Left lung (tissue), 10 donors: ENCODE data around the gene TMEM106A. TPM values are rescaled to one million over a fixed set of nuclear protein-coding genes. Genes with fewer than 3 reads are reported as not detected.
"Not testable (repeated sequence)": the region's sequence is repeated elsewhere in the genome, so short reads cannot be mapped to it uniquely, and the experiment has no call there.

Source experiments
- ATAC-seq: fragments of 200-7000 bp; cut with Tn5 transposase; one replicate; pipeline ENCODE4 v1.9.1; 2020; ENCODE audit warnings: moderate library complexity
- DNase-seq, 4 donors: peaks; one replicate each; pipeline ENCODE4 v3.0.0-alpha.2; 2013 to 2020
- H3K27ac ChIP-seq, 2 donors: fragments of 200-600 bp; sonication (generic) in 1 of 2; one replicate each; pipeline versions ENCODE4 v1.5.0 to v1.8.0; 2020 to 2021
- H3K27me3 ChIP-seq, 2 donors: fragments of 200-600 bp; sonication (generic) in 1 of 2; one replicate each; pipeline versions ENCODE4 v1.5.0 to v1.8.0; 2020 to 2021
- H3K36me3 ChIP-seq, 2 donors: fragments of 200-600 bp; sonication (generic) in 1 of 2; one replicate each; pipeline versions ENCODE4 v1.5.0 to v1.8.0; 2020 to 2021
- H3K4me1 ChIP-seq, 2 donors: fragments of 200-600 bp; one replicate each; pipeline ENCODE4 v1.8.0; 2021
- H3K4me3 ChIP-seq, 2 donors: fragments of 200-600 bp; sonication (generic) in 1 of 2; one replicate each; pipeline versions ENCODE4 v1.5.0 to v1.8.0; 2020 to 2021; ENCODE audit warnings: mild to moderate bottlenecking in 1 of 2
- H3K9me3 ChIP-seq, 2 donors: fragments of 200-600 bp; sonication (generic) in 1 of 2; one replicate each; pipeline versions ENCODE4 v1.5.0 to v1.8.0; 2020 to 2021
- intact Hi-C, 2 donors: fragments of 100-400 bp; cut with DNase I; formaldehyde crosslinking; loops; one replicate each; pipeline versions ENCODE4 v1.11.2 to v1.14.2; 2022
- polyA plus RNA-seq, 6 donors: library from polyadenylated mRNA; unstranded; fragments of 120-200 nt; gene quantifications; one replicate each; pipeline ENCODE4 v1.2.1, GENCODE V29; 2013; ENCODE audit not compliant: insufficient read length in 6 of 6
- total RNA-seq, 2 donors: library from RNA; stranded (reverse); fragmentation: NEBNext Ultra II Directional; extraction: Animal tissue kit (Norgen Biotek cat#: 25700); gene quantifications; one replicate each; pipeline ENCODE4 v1.2.1, GENCODE V29; 2021
- donor health status: DM: no; HTN: yes; CAD: no.
- donor health status: DM: no; HTN: no; CAD: no.

TMEM106A gene
- total and polyA plus RNA-seq, 8 donors: 10.6 to 26.8 (median 12.1) TPM

DNA sequence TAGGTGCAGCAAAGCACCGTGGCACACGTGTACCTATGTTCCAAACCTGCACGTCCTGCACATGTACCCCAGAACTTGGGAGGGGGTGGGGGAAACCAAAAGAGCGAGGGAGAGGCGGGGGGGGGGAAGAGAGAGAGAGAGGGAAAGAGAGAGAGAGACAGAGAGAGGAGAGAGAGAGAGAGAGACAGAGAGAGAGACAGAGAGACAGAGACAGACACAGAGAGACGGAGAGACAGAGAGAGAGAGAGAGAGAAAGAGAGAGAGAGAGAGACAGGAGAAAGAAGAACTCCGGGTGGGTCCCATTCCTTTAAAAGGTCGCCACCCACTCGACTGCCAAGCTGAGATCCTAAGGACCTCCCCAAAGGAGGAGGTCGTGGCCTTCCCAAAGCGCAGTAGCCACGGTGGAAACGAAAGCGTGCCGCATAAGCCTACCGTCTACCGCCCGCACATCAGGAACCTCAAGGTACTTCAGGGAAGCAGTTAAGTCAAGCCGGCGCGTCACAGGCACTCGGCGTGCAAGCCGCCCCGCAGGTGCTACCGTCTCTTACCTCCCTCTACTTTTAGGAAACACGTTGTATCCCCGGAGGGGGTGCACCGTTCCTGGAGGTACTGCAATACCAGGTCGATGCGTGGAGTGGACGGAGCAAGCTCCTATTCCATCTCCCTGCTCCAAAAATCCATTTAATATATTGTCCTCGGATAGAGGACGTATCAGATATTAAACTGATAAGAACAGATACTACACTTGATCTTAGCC is 29.1 kb downstream of the TMEM106A start:
- intact Hi-C loops, ATAC-seq: not testable (repeated sequence)

DNA sequence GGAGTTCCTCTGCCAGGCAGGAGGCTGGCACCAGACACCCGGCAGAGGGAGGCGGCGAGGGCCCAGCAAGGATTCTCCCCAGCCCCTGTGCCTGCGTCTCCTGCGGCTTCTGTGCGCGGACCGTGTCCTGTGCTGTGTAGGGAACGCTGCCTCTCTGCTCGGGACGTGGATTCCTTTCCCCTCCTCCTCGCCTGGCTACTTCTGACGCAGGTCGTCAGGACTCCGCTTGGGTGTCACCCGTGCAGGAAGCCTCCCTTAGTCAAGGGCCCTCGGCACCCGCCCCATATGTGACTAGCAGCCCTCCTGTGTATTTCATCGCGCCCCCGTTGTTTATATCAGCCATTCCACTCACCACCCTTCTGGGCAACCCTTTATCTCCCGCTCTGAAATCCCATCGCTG is 34.8 kb downstream of the TMEM106A start:
- H3K4me3 ChIP-seq, intact Hi-C loops, H3K36me3 ChIP-seq, H3K27me3 ChIP-seq, H3K9me3 ChIP-seq, H3K4me1 ChIP-seq, DNase-seq, ATAC-seq: not testable (repeated sequence)
- H3K27ac ChIP-seq: peak overlapping the region in 1 of 2 donors; percentile 65

More for the DNA sequence above, 29.1 kb downstream of the TMEM106A start:
- H3K27ac ChIP-seq, H3K27me3 ChIP-seq, H3K4me1 ChIP-seq, H3K9me3 ChIP-seq, H3K4me3 ChIP-seq, H3K36me3 ChIP-seq, DNase-seq: not testable (repeated sequence)

Other genes starting within 250 kb of the TMEM106A start
- gene AARSD1, start 247.4 kb upstream of the TMEM106A start, total RNA-seq: 10 to 100 TPM; 27.5 to 34.7 TPM
- gene AARSD1, start 247.4 kb upstream of the TMEM106A start, polyA plus RNA-seq: 10 to 100 TPM; 66.9 to 91.8 (median 73.2) TPM
- under 1 TPM; 0.26 to 0.65 TPM for gene PTGES3L, start 231.8 kb upstream of the TMEM106A start, total RNA-seq
- 1 to 10 TPM; 1.7 to 3.6 (median 2.3) TPM for gene PTGES3L, start 231.8 kb upstream of the TMEM106A start, polyA plus RNA-seq
- 10 to 100 TPM; 14.9 to 16.9 TPM for gene RUNDC1, start 231.3 kb upstream of the TMEM106A start, total RNA-seq
- gene RUNDC1, start 231.3 kb upstream of the TMEM106A start, polyA plus RNA-seq: 10 to 100 TPM; 10.3 to 13.4 (median 12.1) TPM
- 100 to 1,000 TPM; 842 to 909 TPM for gene RPL27, start 213.5 kb upstream of the TMEM106A start, total RNA-seq
- 1,000 to 10,000 TPM; 1,562 to 1,820 (median 1,675) TPM for gene RPL27, start 213.5 kb upstream of the TMEM106A start, polyA plus RNA-seq
- 10 to 100 TPM; 39.0 to 41.5 TPM for gene IFI35, start 205.1 kb upstream of the TMEM106A start, total RNA-seq
- 10 to 100 TPM; 17.5 to 20.7 (median 18.5) TPM for gene IFI35, start 205.1 kb upstream of the TMEM106A start, polyA plus RNA-seq
- gene VAT1, start 189.5 kb upstream of the TMEM106A start, total RNA-seq: 100 to 1,000 TPM; 228 to 257 TPM
- gene VAT1, start 189.5 kb upstream of the TMEM106A start, polyA plus RNA-seq: 100 to 1,000 TPM; 116 to 154 (median 130) TPM
- gene RND2, start 186.6 kb upstream of the TMEM106A start, total RNA-seq: 1 to 10 TPM in 1 of 2 donors, under 1 TPM in 1; 0.73 to 1.2 TPM
- gene RND2, start 186.6 kb upstream of the TMEM106A start, polyA plus RNA-seq: 1 to 10 TPM; 1.6 to 2.0 (median 1.8) TPM
- gene BRCA1, start 86.5 kb upstream of the TMEM106A start, total RNA-seq: 10 to 100 TPM; 10.3 to 17.7 TPM
- 10 to 100 TPM; 13.4 to 24.4 (median 19.2) TPM for gene BRCA1, start 86.5 kb upstream of the TMEM106A start, polyA plus RNA-seq
- gene NBR1, start 40.7 kb upstream of the TMEM106A start, total RNA-seq: 10 to 100 TPM; 62.4 to 78.2 TPM
- 100 to 1,000 TPM in 5 of 6 donors, 10 to 100 TPM in 1; 95.5 to 125 (median 111) TPM for gene NBR1, start 40.7 kb upstream of the TMEM106A start, polyA plus RNA-seq
- under 1 TPM in 1 of 2 donors, not detected in 1; 0.37 TPM for gene CCDC200, start 16.7 kb downstream of the TMEM106A start, total RNA-seq
- 10 to 100 TPM; 15.1 to 23.6 (median 18.5) TPM for gene CCDC200, start 16.7 kb downstream of the TMEM106A start, polyA plus RNA-seq
- 1,000 to 10,000 TPM; 5,610 to 6,821 TPM for gene RNU2-1, start 22.1 kb downstream of the TMEM106A start, total RNA-seq
- 1 to 10 TPM in 5 of 6 donors, not detected in 1; 1.2 to 2.9 (median 1.4) TPM for gene RNU2-1, start 22.1 kb downstream of the TMEM106A start, polyA plus RNA-seq
- 10 to 100 TPM in 1 of 2 donors, 1 to 10 TPM in 1; 9.9 to 13.0 TPM for gene ARL4D, start 187.1 kb downstream of the TMEM106A start, total RNA-seq
- 10 to 100 TPM in 1 of 6 donors, 1 to 10 TPM in 5; 5.9 to 10.1 (median 9.2) TPM for gene ARL4D, start 187.1 kb downstream of the TMEM106A start, polyA plus RNA-seq